Neural crest cell (in vitro differentiated cells): ENCODE results near the gene CRIM1. TPM values are rescaled to one million over a fixed set of nuclear protein-coding genes. Genes with fewer than 3 reads are reported as not detected.

Source experiments
- DNase-seq: peaks from one replicate; pipeline ENCODE4 v3.0.0; 2021; ENCODE audit warnings: low read depth, mixed read lengths, low spot score
- H3K27ac Mint-ChIP-seq: one replicate; pipeline ENCODE4 v1.8.0; 2021; ENCODE audit warnings: mild to moderate bottlenecking, mixed read lengths; ENCODE audit not compliant: unreplicated experiment
- H3K27me3 Mint-ChIP-seq: 2 replicates; pipeline ENCODE4 v1.8.0; 2021; ENCODE audit warnings: low read depth, mild to moderate bottlenecking, mixed read lengths
- H3K36me3 Mint-ChIP-seq: 2 replicates; pipeline ENCODE4 v1.8.0; 2021; ENCODE audit warnings: low read depth, mild to moderate bottlenecking, mixed read lengths
- H3K4me1 Mint-ChIP-seq: 2 replicates; pipeline ENCODE4 v1.8.0; 2021; ENCODE audit warnings: mixed read lengths
- H3K4me3 Mint-ChIP-seq: one replicate; pipeline ENCODE4 v1.8.0; 2021; ENCODE audit warnings: mild to moderate bottlenecking, mixed read lengths
- H3K9me3 Mint-ChIP-seq: 2 replicates; pipeline ENCODE4 v1.8.0; 2021; ENCODE audit warnings: mixed read lengths
- CTCF ChIP-seq: fragments of 200-600 bp; sonication (generic); conservative IDR thresholded peaks from 2 replicates; pipeline ENCODE4 v1.5.0; 2021; ENCODE audit warnings: antibody characterized with exemption, mild to moderate bottlenecking
- total RNA-seq: library from RNA; stranded (reverse); gene quantifications from 2 replicates; pipeline ENCODE4 v1.2.1, GENCODE V29; 2021

Gene CRIM1
- total RNA-seq, 1 donor from 2014 or later = 13.8 TPM

- H3K36me3 Mint-ChIP-seq = peaks cover 16% of the 10 kb centered on the region
- no peaks in the 10 kb centered on the region for H3K27me3 Mint-ChIP-seq
- H3K9me3 Mint-ChIP-seq = no peaks in the 10 kb centered on the region
- no peak overlapping the region for H3K4me3 Mint-ChIP-seq
- H3K27ac Mint-ChIP-seq = no peak overlapping the region
- DNase-seq = no peak
- TF ChIP-seq CTCF = no peak
- H3K4me1 Mint-ChIP-seq = peaks cover 9% of the 10 kb centered on the region
Observed at GRCh38 chr2:36550006-36550405, 194.4 kb downstream of the CRIM1 start.

- no peaks in the 10 kb centered on the region for H3K9me3 Mint-ChIP-seq
- H3K27me3 Mint-ChIP-seq = no peaks in the 10 kb centered on the region
- H3K27ac Mint-ChIP-seq = no peak overlapping the region
- peaks cover 10% of the 10 kb centered on the region for H3K36me3 Mint-ChIP-seq
- no peak for TF ChIP-seq CTCF
- DNase-seq = no peak
- H3K4me1 Mint-ChIP-seq = peaks cover 9% of the 10 kb centered on the region
- H3K4me3 Mint-ChIP-seq = no peak overlapping the region
Observed at GRCh38 chr2:36553683-36554082, 198.1 kb downstream of the CRIM1 start.

- H3K4me1 Mint-ChIP-seq = peaks cover 4% of the 10 kb centered on the region
- no peaks in the 10 kb centered on the region for H3K27me3 Mint-ChIP-seq
- no peak overlapping the region for H3K27ac Mint-ChIP-seq
- no peak for DNase-seq
- no peak overlapping the region for H3K4me3 Mint-ChIP-seq
- TF ChIP-seq CTCF = no peak
- H3K36me3 Mint-ChIP-seq = peaks cover 12% of the 10 kb centered on the region
- H3K9me3 Mint-ChIP-seq = no peaks in the 10 kb centered on the region
Observed at GRCh38 chr2:36554531-36554930, 199.0 kb downstream of the CRIM1 start.

GRCh38 chr2:36555789-36556188 is 200.2 kb downstream of the CRIM1 start:
- H3K36me3 Mint-ChIP-seq = peaks cover 14% of the 10 kb centered on the region
- H3K9me3 Mint-ChIP-seq = no peaks in the 10 kb centered on the region
- no peak for TF ChIP-seq CTCF

GRCh38 chr2:36556842-36557241 is 201.3 kb downstream of the CRIM1 start:
- DNase-seq = no peak

More at GRCh38 chr2:36555789-36556188, 200.2 kb downstream of the CRIM1 start:
- DNase-seq = no peak
- H3K27me3 Mint-ChIP-seq = no peaks in the 10 kb centered on the region
- H3K4me3 Mint-ChIP-seq = no peak overlapping the region
- no peak overlapping the region for H3K27ac Mint-ChIP-seq
- no peaks in the 10 kb centered on the region for H3K4me1 Mint-ChIP-seq

More at GRCh38 chr2:36556842-36557241, 201.3 kb downstream of the CRIM1 start:
- H3K27me3 Mint-ChIP-seq = no peaks in the 10 kb centered on the region
- H3K4me1 Mint-ChIP-seq = peaks cover 6% of the 10 kb centered on the region
- H3K27ac Mint-ChIP-seq = no peak overlapping the region
- peaks cover 16% of the 10 kb centered on the region for H3K36me3 Mint-ChIP-seq
- H3K9me3 Mint-ChIP-seq = no peaks in the 10 kb centered on the region
- no peak overlapping the region for H3K4me3 Mint-ChIP-seq
- TF ChIP-seq CTCF = no peak
